Subcutaneous abdominal adipose tissue (tissue), 5 donors: ENCODE measurements around the gene UBE2QL1.

Experiments
- H3K27ac ChIP-seq: one replicate; pipeline ENCODE4 v1.7.0; 2013; ENCODE audit warnings: low read depth, mild to moderate bottlenecking, inconsistent platforms, low read length, moderate library complexity
- H3K27me3 ChIP-seq, 5 donors: one replicate each; pipeline ENCODE4 v1.7.0; 2013; ENCODE audit warnings: low read length in 5 of 5, inconsistent platforms in 1 of 5; ENCODE audit not compliant: control insufficient read depth in 5 of 5, insufficient read depth in 4 of 5
- H3K36me3 ChIP-seq, 5 donors: one replicate each; pipeline ENCODE4 v1.7.0; 2013; ENCODE audit warnings: low read length in 5 of 5; ENCODE audit not compliant: control insufficient read depth in 5 of 5, insufficient read depth in 5 of 5
- H3K4me1 ChIP-seq, 5 donors: one replicate each; pipeline ENCODE4 v1.7.0; 2013; ENCODE audit warnings: low read length in 5 of 5, mild to moderate bottlenecking in 3 of 5, moderate library complexity in 1 of 5; ENCODE audit not compliant: control insufficient read depth in 5 of 5, insufficient read depth in 5 of 5
- H3K4me3 ChIP-seq, 5 donors: one replicate each; pipeline ENCODE4 v1.7.0; 2013; ENCODE audit warnings: low read length in 5 of 5, low read depth in 1 of 5
- H3K9ac ChIP-seq, 5 donors: one replicate each; pipeline ENCODE4 v1.7.0; 2013; ENCODE audit warnings: low read length in 5 of 5, mild to moderate bottlenecking in 4 of 5, moderate library complexity in 3 of 5
- H3K9me3 ChIP-seq, 5 donors: one replicate each; pipeline ENCODE4 v1.7.0; 2013; ENCODE audit warnings: low read length in 5 of 5; ENCODE audit not compliant: control insufficient read depth in 5 of 5
- donor health status: healthy.
- donor health status: healthy.
- donor health status: healthy.
- donor health status: healthy.
- donor health status: healthy.

The UBE2QL1 gene

GRCh38 chr5:6408627-6409446, 39.8 kb upstream of the UBE2QL1 start:
- H3K9me3 ChIP-seq: no peaks in the 10 kb centered on the region
- H3K36me3 ChIP-seq: no peaks in the 10 kb centered on the region
- no peaks in the 10 kb centered on the region for H3K4me1 ChIP-seq
- no peak overlapping the region for H3K27ac ChIP-seq
- no peak overlapping the region for H3K4me3 ChIP-seq
- H3K9ac ChIP-seq: no peak overlapping the region
- peaks cover 0 to 16% (median 7%) of the 10 kb centered on the region in 5 donors for H3K27me3 ChIP-seq

DNA sequence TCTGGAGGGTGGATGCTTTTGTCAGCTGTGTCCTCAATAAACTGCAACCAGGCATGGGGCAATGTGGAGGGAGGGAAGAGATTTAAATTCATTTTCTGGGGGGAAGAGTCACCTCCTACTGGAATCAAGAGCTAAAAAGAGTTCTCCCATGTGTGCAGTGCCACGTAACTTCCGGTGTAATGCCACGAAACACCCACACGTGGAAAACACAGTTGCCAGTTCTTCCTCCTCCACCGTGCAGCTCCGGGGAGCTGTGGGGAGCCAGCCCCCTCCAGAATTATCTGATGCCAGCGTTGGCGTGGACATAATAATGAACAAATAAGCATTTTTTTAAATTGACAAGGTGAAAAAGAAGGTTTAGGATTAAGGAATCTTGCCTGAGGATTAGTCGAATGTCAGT, 38.2 kb upstream of the UBE2QL1 start:
- Histone ChIP-seq H3K9ac (no peak overlapping the region), H3K4me3 (no peak overlapping the region), H3K4me1 (no peaks in the 10 kb centered on the region)

GRCh38 chr5:6411141-6411540, 37.5 kb upstream of the UBE2QL1 start:
- no peaks in the 10 kb centered on the region for H3K36me3 ChIP-seq

More for the DNA sequence above, 38.2 kb upstream of the UBE2QL1 start:
- H3K27me3 ChIP-seq: peaks cover 0 to 16% (median 7%) of the 10 kb centered on the region in 5 donors
- no peaks in the 10 kb centered on the region for H3K36me3 ChIP-seq
- no peaks in the 10 kb centered on the region for H3K9me3 ChIP-seq
- H3K27ac ChIP-seq: no peak overlapping the region

DNA sequence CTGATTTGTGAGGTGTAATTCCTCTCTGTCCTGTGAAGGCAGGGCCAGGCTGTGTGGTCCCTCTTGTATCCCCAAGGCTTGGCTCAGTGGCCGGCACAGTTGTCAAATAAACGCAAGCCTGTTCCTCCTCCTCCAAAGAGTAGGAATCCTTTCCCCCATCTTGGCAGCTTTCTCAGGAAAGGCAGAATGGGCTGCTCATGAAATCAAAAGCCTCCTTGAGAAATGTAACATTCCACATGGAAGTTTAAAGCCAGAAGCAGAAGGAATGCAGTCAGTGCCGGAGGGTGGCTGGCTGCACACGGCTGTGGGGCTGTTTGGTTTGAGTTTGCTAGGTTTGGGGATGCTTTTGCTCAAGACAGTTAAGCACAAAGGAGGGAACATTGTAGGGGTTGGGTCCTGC, 35.8 kb upstream of the UBE2QL1 start:
- H3K4me3 ChIP-seq: no peak overlapping the region
- H3K9ac ChIP-seq: no peak overlapping the region
- H3K27ac ChIP-seq: no peak overlapping the region
- no peaks in the 10 kb centered on the region for H3K9me3 ChIP-seq
- H3K36me3 ChIP-seq: no peaks in the 10 kb centered on the region
- H3K27me3 ChIP-seq: peaks cover 2 to 11% (median 3%) of the 10 kb centered on the region in 5 donors
- no peaks in the 10 kb centered on the region for H3K4me1 ChIP-seq

More at GRCh38 chr5:6411141-6411540, 37.5 kb upstream of the UBE2QL1 start:
- Histone ChIP-seq H3K4me3 (no peak overlapping the region), H3K27me3 (peaks cover 2 to 19% (median 7%) of the 10 kb centered on the region in 5 donors), H3K4me1 (no peaks in the 10 kb centered on the region), H3K9me3 (no peaks in the 10 kb centered on the region), H3K9ac (no peak overlapping the region), H3K27ac (no peak overlapping the region)

GRCh38 chr5:6417657-6418056, 31.0 kb upstream of the UBE2QL1 start:
- Histone ChIP-seq H3K27ac (no peak overlapping the region), H3K27me3 (peaks cover 0 to 10% (median 8%) of the 10 kb centered on the region in 5 donors), H3K9ac (no peak overlapping the region), H3K4me1 (no peaks in the 10 kb centered on the region), H3K36me3 (no peaks in the 10 kb centered on the region), H3K9me3 (no peaks in the 10 kb centered on the region), H3K4me3 (no peak overlapping the region)

DNA sequence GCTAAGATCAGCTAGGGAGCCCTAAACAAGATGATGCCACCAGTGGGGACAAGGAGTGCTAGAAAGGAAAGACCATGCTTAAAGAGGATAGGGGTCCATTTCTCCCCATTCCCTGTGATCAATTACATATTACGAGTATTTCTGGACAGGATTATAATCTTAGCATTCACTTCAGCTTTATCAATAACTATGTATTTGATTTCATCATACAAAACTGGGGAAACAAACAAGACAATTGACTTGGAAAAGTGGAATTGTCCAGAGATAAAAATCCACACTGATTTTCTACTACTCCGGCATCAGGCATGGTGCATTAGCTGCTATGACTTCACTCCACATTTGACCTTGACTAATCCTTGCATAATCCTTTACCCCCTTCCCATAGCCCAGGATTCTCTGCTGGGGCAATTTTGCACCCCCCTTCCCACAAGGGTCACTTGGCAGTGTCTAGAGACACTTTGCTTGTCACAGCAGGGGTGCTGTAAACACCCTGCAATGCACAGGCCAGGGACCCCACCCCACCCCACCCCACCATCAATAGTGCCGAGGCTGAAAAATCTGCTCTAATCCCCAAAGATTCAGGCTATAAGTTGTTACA, 29.9 kb upstream of the UBE2QL1 start:
- H3K27ac ChIP-seq: no peak overlapping the region
- no peak overlapping the region for H3K4me3 ChIP-seq
- H3K27me3 ChIP-seq: peaks cover 0 to 10% (median 8%) of the 10 kb centered on the region in 5 donors
- no peaks in the 10 kb centered on the region for H3K9me3 ChIP-seq
- no peaks in the 10 kb centered on the region for H3K4me1 ChIP-seq
- no peak overlapping the region for H3K9ac ChIP-seq
- no peaks in the 10 kb centered on the region for H3K36me3 ChIP-seq

- no peak overlapping the region for H3K9ac ChIP-seq
- peaks cover 0 to 10% (median 8%) of the 10 kb centered on the region in 5 donors for H3K27me3 ChIP-seq
- H3K36me3 ChIP-seq: no peaks in the 10 kb centered on the region
- H3K27ac ChIP-seq: no peak overlapping the region
- no peaks in the 10 kb centered on the region for H3K4me1 ChIP-seq
- H3K9me3 ChIP-seq: no peaks in the 10 kb centered on the region
- no peak overlapping the region for H3K4me3 ChIP-seq
Observed at GRCh38 chr5:6419340-6419852, 29.3 kb upstream of the UBE2QL1 start.

DNA sequence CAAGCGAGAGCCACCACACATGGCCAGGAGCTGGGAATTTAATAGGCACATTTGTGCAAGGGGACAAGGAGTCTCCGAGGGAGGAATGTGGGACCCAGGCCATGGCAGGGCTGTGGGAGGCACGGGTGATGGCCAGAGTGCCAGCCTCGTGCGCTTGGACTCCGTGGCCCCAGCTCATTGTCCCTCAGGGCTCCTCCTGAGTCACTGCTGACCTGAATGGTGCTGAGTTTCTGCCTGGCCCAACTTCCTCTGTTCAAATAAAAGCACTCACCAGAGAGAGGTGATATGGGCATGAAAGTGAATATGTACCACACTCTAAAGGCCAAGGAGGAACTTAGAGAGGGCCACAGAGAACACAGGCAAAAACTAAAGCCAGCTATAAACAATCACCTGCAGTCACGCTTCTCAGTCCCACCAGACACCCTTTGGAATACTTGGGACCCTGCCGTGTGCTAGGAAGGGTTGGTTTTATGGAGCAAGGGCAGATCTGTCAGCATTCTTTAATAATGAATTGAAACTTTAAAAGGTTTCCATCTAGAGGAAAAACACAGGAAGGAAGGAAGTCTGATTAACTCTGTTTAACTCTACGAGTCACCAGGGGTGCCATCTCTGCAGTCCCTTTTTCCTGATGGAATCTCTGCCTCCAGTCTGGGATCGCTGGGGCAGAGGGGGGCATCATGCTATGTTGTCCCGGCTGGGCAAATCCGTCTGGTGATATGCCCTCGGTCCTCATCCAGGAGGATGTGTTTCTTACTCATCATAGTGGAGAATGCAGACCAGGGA, 25.1 kb upstream of the UBE2QL1 start:
- no peaks in the 10 kb centered on the region for H3K36me3 ChIP-seq
- no peaks in the 10 kb centered on the region for H3K4me1 ChIP-seq
- H3K9me3 ChIP-seq: no peaks in the 10 kb centered on the region
- peaks cover 0 to 10% (median 9%) of the 10 kb centered on the region in 5 donors for H3K27me3 ChIP-seq
- H3K4me3 ChIP-seq: no peak overlapping the region
- no peak overlapping the region for H3K9ac ChIP-seq
- H3K27ac ChIP-seq: no peak overlapping the region

DNA sequence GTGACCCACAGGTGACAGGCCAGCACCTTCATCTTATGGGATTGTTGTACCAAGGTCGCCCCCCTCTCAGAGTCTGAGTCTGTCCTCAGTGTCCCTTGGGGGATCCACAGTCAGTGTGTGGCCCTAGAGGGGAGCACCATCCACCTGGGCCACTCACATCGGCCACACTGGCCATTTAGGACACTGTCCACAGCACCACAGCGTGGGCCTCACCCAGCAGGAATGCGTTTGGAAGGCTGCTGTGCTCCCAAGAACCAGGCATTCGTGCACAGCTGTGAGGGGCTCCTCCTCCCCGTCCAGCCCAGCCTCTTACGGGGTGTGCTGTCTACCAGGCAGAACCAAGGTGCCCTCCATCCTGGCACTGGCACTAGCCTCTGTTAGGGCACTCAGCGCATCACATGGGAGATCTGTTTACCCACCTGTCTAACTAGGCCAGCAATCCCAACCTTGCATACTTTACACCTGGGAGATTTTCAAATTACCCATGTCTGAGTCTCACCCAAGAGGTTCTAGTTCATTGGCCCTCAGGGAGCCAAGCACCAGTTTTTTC, 24.5 kb upstream of the UBE2QL1 start:
- peaks cover 1 to 10% (median 9%) of the 10 kb centered on the region in 5 donors for H3K27me3 ChIP-seq
- no peak overlapping the region for H3K9ac ChIP-seq
- H3K9me3 ChIP-seq: no peaks in the 10 kb centered on the region
- H3K36me3 ChIP-seq: no peaks in the 10 kb centered on the region
- no peak overlapping the region for H3K4me3 ChIP-seq
- H3K4me1 ChIP-seq: no peaks in the 10 kb centered on the region
- H3K27ac ChIP-seq: no peak overlapping the region
